HG03378 (cell line): ENCODE results near the gene SIX2.

Experiments used
- ATAC-seq: cut with Tn5 transposase; IDR thresholded peaks from one replicate; pipeline ENCODE4 v1.9.1; 2021; ENCODE audit warnings: mild to moderate bottlenecking, moderate library complexity; ENCODE audit not compliant: unreplicated experiment

The SIX2 gene

GRCh38 chr2:45003579-45004551 is 5.4 kb downstream of the SIX2 start:
- ATAC-seq = no peak

- ATAC-seq = no peak
Measured at GRCh38 chr2:45002686-45003085, 6.6 kb downstream of the SIX2 start.

GRCh38 chr2:45001869-45002385 is 7.3 kb downstream of the SIX2 start:
- ATAC-seq = no peak

- no peak for ATAC-seq
Measured at GRCh38 chr2:45000921-45001868, 8.1 kb downstream of the SIX2 start.

GRCh38 chr2:45000341-45000901 is 8.8 kb downstream of the SIX2 start:
- no peak for ATAC-seq

- no peak for ATAC-seq
Measured at GRCh38 chr2:44999540-44999939, 9.7 kb downstream of the SIX2 start.

GRCh38 chr2:44997963-44998362 is 11.3 kb downstream of the SIX2 start:
- no peak for ATAC-seq

- no peak for ATAC-seq
Measured at GRCh38 chr2:44996356-44996755, 12.9 kb downstream of the SIX2 start.

GRCh38 chr2:44994377-44994776 is 14.9 kb downstream of the SIX2 start:
- no peak for ATAC-seq

GRCh38 chr2:44989176-44989575 is 20.1 kb downstream of the SIX2 start:
- ATAC-seq = no peak

- ATAC-seq = no peak
Measured at GRCh38 chr2:44983836-44984604, 25.2 kb downstream of the SIX2 start.

- ATAC-seq = no peak
Measured at GRCh38 chr2:44981714-44982108, 27.5 kb downstream of the SIX2 start.

- ATAC-seq = no peak
Measured at GRCh38 chr2:44980751-44981713, 28.2 kb downstream of the SIX2 start.

GRCh38 chr2:44979581-44979980 is 29.7 kb downstream of the SIX2 start:
- no peak for ATAC-seq

- ATAC-seq = no peak
Measured at GRCh38 chr2:44975571-44976450, 33.4 kb downstream of the SIX2 start.

- no peak for ATAC-seq
Measured at GRCh38 chr2:44974064-44974715, 35.1 kb downstream of the SIX2 start.

- ATAC-seq = no peak
Measured at GRCh38 chr2:44972771-44973535, 36.3 kb downstream of the SIX2 start.
